NCI-H2029 treated with DMSO at 0.1 percent for 48 hours (cell line): ENCODE results near the gene LRRC26.
"Not testable (repeated sequence)": the region's sequence is repeated elsewhere in the genome, so short reads cannot be mapped to it uniquely, and the experiment has no call there.

Source experiments
- DNase-seq: peaks from one replicate; lab custom pipeline; 2025; lab: John Stamatoyannopoulos, UW

The LRRC26 gene

GRCh38 chr9:137136881-137137607, 32.8 kb downstream of the LRRC26 start:
- DNase-seq, result no peak

DNA sequence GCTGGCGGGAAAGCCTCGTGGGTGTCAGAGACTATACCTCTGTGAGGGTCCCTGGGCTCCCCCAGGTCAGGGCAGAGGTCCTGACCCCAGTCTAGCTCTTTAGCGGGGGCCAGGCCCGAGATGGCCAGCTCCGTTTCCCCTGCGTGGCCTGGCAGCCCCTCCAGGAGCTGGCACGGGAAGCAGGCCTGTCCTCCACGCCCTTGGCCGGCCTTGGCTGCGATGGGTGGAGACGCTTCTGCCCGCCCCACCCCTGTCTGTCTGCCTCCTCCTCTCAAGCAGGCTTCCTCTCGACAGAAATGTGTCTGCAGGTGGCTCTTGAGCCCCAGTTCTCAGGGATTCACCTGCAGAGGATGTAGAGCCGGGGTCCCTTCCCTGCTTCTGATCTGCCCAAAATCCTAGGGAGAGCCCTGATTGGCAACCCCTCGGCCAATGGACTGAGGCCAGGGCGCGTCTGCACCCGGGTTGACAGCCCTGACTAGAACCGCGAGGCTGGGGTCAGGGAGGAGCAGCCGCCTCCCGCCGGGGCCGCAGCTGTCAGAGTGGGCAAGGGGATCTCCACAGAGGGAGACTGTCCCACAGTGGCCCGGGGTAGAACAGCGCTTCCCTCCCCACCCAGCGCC, 33.5 kb downstream of the LRRC26 start:
- DNase-seq, result no peak

GRCh38 chr9:137135154-137135553, 34.7 kb downstream of the LRRC26 start:
- not testable (repeated sequence) for DNase-seq

DNA sequence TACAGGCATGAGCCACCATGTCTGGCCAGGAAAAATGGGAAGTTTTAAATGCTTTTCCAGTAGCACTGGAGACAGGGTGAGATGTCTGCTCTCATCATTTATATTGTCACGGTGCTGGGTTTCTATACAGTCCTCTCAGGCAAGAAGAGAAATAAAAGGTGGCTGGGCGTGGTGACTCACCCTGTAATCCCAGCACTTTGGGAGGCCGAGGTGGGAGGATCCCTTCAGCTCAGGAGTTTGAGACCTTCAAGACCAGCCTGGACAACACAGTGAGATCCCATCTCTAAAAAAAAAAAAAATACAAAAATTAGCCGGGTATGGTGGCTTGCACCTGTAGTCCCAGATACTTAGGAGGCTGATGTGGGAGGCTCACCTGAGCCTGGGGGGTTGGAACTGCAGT, 35.7 kb downstream of the LRRC26 start:
- DNase-seq, result no peak

DNA sequence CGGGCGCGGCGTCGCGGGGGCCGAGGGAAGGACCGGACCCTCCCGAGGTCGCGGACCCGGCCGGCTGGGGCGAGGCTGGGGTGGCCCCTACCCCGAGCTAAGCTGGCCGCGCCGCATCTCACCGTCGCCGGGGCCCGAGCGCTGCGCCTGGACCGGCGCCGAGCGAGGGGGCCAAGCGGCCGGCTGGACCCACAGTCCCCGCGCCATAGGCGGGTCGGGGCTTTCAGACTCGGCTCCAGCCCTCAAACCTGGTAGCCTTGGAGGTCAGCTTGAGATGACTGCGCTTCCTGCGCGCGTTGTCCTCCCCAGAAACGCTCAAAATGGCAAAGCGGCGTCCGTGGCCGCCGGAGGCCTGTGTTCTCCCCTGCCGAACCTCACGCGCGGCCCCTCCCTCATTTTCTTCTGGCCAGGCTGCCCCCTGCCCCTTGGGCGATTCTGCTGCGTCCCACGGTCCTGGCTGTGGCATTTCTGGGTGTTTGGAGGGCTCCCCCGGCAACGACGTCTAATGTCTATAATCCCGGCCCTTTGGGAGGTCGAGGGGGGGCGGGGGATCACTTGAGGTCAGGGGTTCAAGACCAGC, 39.6 kb downstream of the LRRC26 start:
- no peak for DNase-seq

GRCh38 chr9:137129456-137130175, 40.2 kb downstream of the LRRC26 start:
- DNase-seq, result peak; percentile 54

DNA sequence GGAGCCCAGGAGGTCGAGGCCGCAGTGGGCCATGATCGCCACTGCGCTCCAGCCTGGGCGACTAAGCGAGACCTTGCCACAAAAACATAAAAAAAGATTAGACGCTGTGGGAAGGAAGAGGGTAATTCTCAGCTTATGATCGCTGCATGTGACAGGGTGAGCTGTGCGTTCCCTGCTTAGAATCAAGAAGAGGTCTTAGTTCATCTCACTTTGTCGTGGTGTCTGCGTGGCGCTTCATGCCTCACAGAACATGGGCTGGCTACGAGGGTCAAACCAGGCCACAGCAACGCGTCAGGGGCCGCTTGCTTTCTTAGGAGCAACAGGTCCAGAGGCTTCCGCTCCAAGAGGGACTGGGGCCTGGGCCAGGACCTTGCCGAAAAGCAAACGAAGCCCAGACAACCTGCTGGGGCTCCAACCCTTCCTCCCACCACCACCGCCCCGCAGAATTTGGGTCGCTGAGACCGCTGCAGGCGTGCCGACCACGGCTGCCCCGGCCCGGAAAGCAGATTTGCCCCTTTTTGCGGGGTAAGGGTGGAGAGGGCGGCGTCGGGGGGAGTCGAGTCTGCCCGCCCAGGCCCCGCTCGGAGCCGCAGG, 40.9 kb downstream of the LRRC26 start:
- no peak for DNase-seq

- no peak for DNase-seq
These were observed 41.5 kb downstream of the LRRC26 start for GRCh38 chr9:137128158-137128861.

DNA sequence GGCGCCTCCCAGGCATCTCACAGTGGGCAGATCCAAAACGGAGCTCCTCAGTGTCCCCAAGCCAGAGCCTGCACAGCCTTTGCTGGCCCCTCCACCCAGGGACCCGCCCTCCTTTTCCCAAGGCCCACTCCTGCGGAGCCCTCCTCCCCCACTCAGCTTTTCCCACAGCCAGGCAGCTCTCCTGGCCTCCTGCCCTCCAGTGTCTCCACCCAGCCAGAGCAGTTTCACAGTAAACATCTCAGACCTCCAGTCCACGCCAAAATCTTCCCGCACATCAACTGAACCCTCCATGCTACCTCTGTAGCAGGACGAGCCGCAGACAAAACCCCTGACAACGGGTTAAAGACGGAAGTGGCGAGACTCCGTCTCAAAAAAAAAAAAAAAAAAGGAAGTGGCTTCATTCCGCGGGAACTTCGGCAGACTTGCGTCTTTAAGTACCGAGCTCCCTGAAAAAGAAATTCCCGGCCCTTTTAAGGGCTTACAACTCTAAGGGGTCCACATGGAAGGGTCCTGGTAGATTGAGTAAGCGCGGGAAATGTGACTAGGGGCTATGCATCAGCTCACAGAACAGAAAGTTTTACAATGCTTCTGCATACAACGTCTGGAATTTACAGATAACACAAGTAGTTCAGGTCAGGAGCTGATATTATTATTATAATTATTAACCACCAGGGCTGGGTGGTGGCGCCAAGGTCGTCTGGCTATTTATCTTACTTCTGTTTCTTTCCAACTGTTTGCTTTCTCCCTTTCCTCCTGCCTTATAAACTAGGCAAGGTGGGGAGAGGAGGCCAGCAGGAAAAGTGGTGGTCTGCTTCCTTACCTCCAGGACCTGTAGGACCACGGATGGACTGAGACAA, 42.3 kb downstream of the LRRC26 start:
- no peak for DNase-seq

GRCh38 chr9:137126786-137127185, 43.1 kb downstream of the LRRC26 start:
- DNase-seq, result no peak

DNA sequence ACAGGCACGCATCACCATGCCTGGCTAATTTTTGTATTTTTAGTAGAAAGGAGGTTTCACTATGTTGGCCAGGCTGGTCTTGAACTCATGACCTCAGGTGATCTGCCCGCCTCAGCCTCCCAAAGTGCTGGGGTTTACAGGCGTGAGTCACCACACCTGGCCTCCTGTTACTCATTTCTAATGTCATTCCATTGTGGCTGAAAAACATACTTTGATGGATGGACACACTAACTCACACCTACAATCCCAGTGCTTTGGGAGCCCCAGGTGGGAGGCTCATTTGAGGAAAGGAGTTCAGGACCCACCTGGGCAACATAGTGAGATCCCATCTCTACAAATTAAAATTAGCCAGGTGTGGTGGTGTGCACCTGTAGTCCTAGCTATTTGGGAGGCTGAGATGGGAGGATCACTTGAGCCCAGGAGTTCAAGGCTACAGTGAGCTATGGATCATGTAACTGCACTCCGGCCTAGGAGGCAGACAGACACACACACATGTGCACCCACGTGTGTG, 45.8 kb downstream of the LRRC26 start:
- not testable (repeated sequence) for DNase-seq

- DNase-seq, result no peak
These were observed 46.4 kb downstream of the LRRC26 start for GRCh38 chr9:137123468-137123837.

GRCh38 chr9:137122796-137123467, 46.9 kb downstream of the LRRC26 start:
- not testable (repeated sequence) for DNase-seq

DNA sequence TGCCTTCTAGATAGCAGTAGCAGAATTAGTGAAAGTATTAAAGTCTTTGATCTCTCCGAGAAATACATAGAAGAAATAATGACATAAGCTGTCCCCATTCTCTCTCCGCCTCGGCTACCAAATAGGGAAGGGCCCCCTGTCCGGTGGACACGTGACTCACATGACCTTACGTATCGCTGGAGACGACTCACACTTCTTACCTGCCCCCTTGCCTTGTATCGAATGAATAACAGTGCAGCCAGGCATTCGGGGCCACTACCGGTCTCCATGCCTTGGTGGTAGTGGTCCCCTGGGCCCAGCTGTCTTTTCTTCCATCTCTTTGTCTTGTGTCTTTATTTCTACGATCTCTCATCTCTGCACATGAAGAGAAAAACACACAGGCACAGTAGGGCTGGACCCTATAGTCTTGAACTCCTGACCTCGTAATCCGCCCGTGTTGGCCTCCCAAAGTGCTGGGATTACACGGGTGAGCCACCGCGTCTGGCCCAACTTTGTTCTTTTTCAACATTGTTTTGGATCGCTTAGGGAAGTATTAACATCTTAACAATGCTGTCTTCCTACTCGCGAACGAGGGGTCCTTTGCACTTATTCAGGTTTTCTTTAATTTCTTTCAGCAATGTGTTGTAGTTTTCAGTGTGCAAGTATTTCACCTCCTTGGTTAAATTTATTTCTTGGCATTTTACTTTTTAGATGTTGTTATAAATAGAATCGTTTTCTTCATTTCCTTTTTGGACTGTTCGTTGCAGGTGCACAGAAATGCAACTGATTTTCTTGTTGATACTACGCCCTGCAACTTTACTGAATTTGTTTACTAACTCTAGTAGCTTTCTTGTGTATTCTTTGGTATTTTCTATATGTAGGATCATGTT, 47.7 kb downstream of the LRRC26 start:
- DNase-seq, result not testable (repeated sequence)
